MG63 (cell line): ENCODE results near the gene RTP3. TPM values are rescaled to one million over a fixed set of nuclear protein-coding genes. Genes with fewer than 3 reads are reported as not detected.
"Not testable (repeated sequence)": the region's sequence is repeated elsewhere in the genome, so short reads cannot be mapped to it uniquely, and the experiment has no call there.

Experiments
- DNase-seq: peaks from one replicate; pipeline ENCODE4 v3.0.0-alpha.2; 2020
- H3K27me3 ChIP-seq: fragments of 250-450 bp; sonication (Bioruptor Pico); 2 replicates; pipeline ENCODE4 v1.5.1; 2020; ENCODE audit warnings: mild to moderate bottlenecking, moderate library complexity
- H3K36me3 ChIP-seq: fragments of 250-450 bp; sonication (Bioruptor Pico); 2 replicates; pipeline ENCODE4 v1.5.1; 2020; ENCODE audit warnings: mild to moderate bottlenecking, moderate library complexity
- H3K4me3 ChIP-seq: fragments of 250-450 bp; sonication (Bioruptor Pico); 2 replicates; pipeline ENCODE4 v1.5.1; 2020; ENCODE audit warnings: mild to moderate bottlenecking, moderate library complexity
- H3K9me3 ChIP-seq: fragments of 250-450 bp; sonication (Bioruptor Pico); 2 replicates; pipeline ENCODE4 v1.5.1; 2020; ENCODE audit warnings: mild to moderate bottlenecking, moderate library complexity
- total RNA-seq: library from RNA; depleted of rRNA; stranded (reverse); fragments of >200 nt; shearing (Covaris generic); gene quantifications from 2 replicates; pipeline ENCODE4 v1.2.3, GENCODE V29; 2014; ENCODE audit warnings: low replicate concordance

RTP3 gene
- total RNA-seq, 1 experiment from 2014 or later, result not detected

- Histone ChIP-seq H3K27me3 (no peaks in the 10 kb centered on the region), H3K4me3 (no peak overlapping the region), H3K36me3 (no peaks in the 10 kb centered on the region), H3K9me3 (no peaks in the 10 kb centered on the region)
- DNase-seq, result no peak
These were observed 25.8 kb downstream of the RTP3 start for GRCh38 chr3:46523556-46523955.

- no peaks in the 10 kb centered on the region for H3K9me3 ChIP-seq
- no peaks in the 10 kb centered on the region for H3K36me3 ChIP-seq
- H3K27me3 ChIP-seq, result no peaks in the 10 kb centered on the region
- no peak overlapping the region for H3K4me3 ChIP-seq
- DNase-seq, result no peak
These were observed 26.2 kb downstream of the RTP3 start for GRCh38 chr3:46524008-46524407.

- no peak for DNase-seq
- Histone ChIP-seq H3K9me3 (no peaks in the 10 kb centered on the region), H3K36me3 (no peaks in the 10 kb centered on the region), H3K27me3 (no peaks in the 10 kb centered on the region), H3K4me3 (no peak overlapping the region)
These were observed 27.1 kb downstream of the RTP3 start for GRCh38 chr3:46524832-46525231.

GRCh38 chr3:46527239-46527638, 29.5 kb downstream of the RTP3 start:
- no peaks in the 10 kb centered on the region for H3K36me3 ChIP-seq
- no peaks in the 10 kb centered on the region for H3K27me3 ChIP-seq
- no peak overlapping the region for H3K4me3 ChIP-seq
- no peaks in the 10 kb centered on the region for H3K9me3 ChIP-seq
- DNase-seq, result no peak

- no peaks in the 10 kb centered on the region for H3K36me3 ChIP-seq
- H3K9me3 ChIP-seq, result no peaks in the 10 kb centered on the region
- H3K4me3 ChIP-seq, result no peak overlapping the region
- no peak for DNase-seq
- H3K27me3 ChIP-seq, result no peaks in the 10 kb centered on the region
These were observed 35.3 kb downstream of the RTP3 start for GRCh38 chr3:46533091-46533490.

- no peaks in the 10 kb centered on the region for H3K9me3 ChIP-seq
- no peaks in the 10 kb centered on the region for H3K36me3 ChIP-seq
- no peaks in the 10 kb centered on the region for H3K27me3 ChIP-seq
- no peak for DNase-seq
- no peak overlapping the region for H3K4me3 ChIP-seq
These were observed 38.0 kb downstream of the RTP3 start for GRCh38 chr3:46535746-46536145.

- H3K9me3 ChIP-seq, result no peaks in the 10 kb centered on the region
- H3K27me3 ChIP-seq, result no peaks in the 10 kb centered on the region
- no peak for DNase-seq
These were observed 39.0 kb downstream of the RTP3 start for GRCh38 chr3:46536758-46537157.

GRCh38 chr3:46537316-46537715, 39.5 kb downstream of the RTP3 start:
- no peak for DNase-seq

More at GRCh38 chr3:46536758-46537157, 39.0 kb downstream of the RTP3 start:
- Histone ChIP-seq H3K36me3 (no peaks in the 10 kb centered on the region), H3K4me3 (no peak overlapping the region)

GRCh38 chr3:46537779-46538178, 40.0 kb downstream of the RTP3 start:
- no peaks in the 10 kb centered on the region for H3K9me3 ChIP-seq
- DNase-seq, result no peak
- no peak overlapping the region for H3K4me3 ChIP-seq
- no peaks in the 10 kb centered on the region for H3K36me3 ChIP-seq
- H3K27me3 ChIP-seq, result no peaks in the 10 kb centered on the region

More at GRCh38 chr3:46537316-46537715, 39.5 kb downstream of the RTP3 start:
- Histone ChIP-seq H3K9me3 (no peaks in the 10 kb centered on the region), H3K27me3 (no peaks in the 10 kb centered on the region), H3K36me3 (no peaks in the 10 kb centered on the region), H3K4me3 (no peak overlapping the region)

- not testable (repeated sequence) for H3K9me3 ChIP-seq, H3K36me3 ChIP-seq, H3K4me3 ChIP-seq, H3K27me3 ChIP-seq, DNase-seq
These were observed 40.6 kb downstream of the RTP3 start for GRCh38 chr3:46538425-46538802.

- Histone ChIP-seq H3K36me3 (no peaks in the 10 kb centered on the region), H3K9me3 (no peaks in the 10 kb centered on the region), H3K27me3 (no peaks in the 10 kb centered on the region), H3K4me3 (no peak overlapping the region)
- DNase-seq, result peak; percentile 83
These were observed 41.1 kb downstream of the RTP3 start for GRCh38 chr3:46538803-46539442.

- Histone ChIP-seq H3K36me3 (no peaks in the 10 kb centered on the region), H3K9me3 (no peaks in the 10 kb centered on the region), H3K4me3 (no peak overlapping the region), H3K27me3 (no peaks in the 10 kb centered on the region)
- no peak for DNase-seq
These were observed 41.7 kb downstream of the RTP3 start for GRCh38 chr3:46539443-46540005.

GRCh38 chr3:46540550-46540949, 42.8 kb downstream of the RTP3 start:
- no peaks in the 10 kb centered on the region for H3K9me3 ChIP-seq
- no peaks in the 10 kb centered on the region for H3K27me3 ChIP-seq
- H3K4me3 ChIP-seq, result no peak overlapping the region
- DNase-seq, result no peak
- no peaks in the 10 kb centered on the region for H3K36me3 ChIP-seq

GRCh38 chr3:46541835-46542234, 44.1 kb downstream of the RTP3 start:
- Histone ChIP-seq H3K4me3 (no peak overlapping the region), H3K27me3 (no peaks in the 10 kb centered on the region), H3K9me3 (no peaks in the 10 kb centered on the region), H3K36me3 (no peaks in the 10 kb centered on the region)
- no peak for DNase-seq

GRCh38 chr3:46542344-46542743, 44.6 kb downstream of the RTP3 start:
- no peaks in the 10 kb centered on the region for H3K27me3 ChIP-seq
- no peak for DNase-seq
- no peaks in the 10 kb centered on the region for H3K36me3 ChIP-seq
- H3K4me3 ChIP-seq, result no peak overlapping the region
- H3K9me3 ChIP-seq, result no peaks in the 10 kb centered on the region

GRCh38 chr3:46542801-46543201, 45.0 kb downstream of the RTP3 start:
- Histone ChIP-seq H3K36me3 (no peaks in the 10 kb centered on the region), H3K4me3 (no peak overlapping the region), H3K9me3 (no peaks in the 10 kb centered on the region), H3K27me3 (no peaks in the 10 kb centered on the region)
- no peak for DNase-seq

- no peaks in the 10 kb centered on the region for H3K27me3 ChIP-seq
These were observed 47.2 kb downstream of the RTP3 start for GRCh38 chr3:46544771-46545503.

More at GRCh38 chr3:46544771-46545503, 47.2 kb downstream of the RTP3 start:
- H3K4me3 ChIP-seq, result no peak overlapping the region
- no peaks in the 10 kb centered on the region for H3K9me3 ChIP-seq
- H3K36me3 ChIP-seq, result no peaks in the 10 kb centered on the region
- DNase-seq, result no peak
